Trophoblast cell (in vitro differentiated cells and primary cell): Measurements from ENCODE around the gene PGA5.
"Not testable (repeated sequence)": the region's sequence is repeated elsewhere in the genome, so short reads cannot be mapped to it uniquely, and the experiment has no call there.

ENCODE experiments used
- DNase-seq, 2 donors: peaks; one replicate each; pipeline ENCODE4 v3.0.0-alpha.2; 2016
- H2AFZ ChIP-seq: 2 replicates; pipeline ENCODE4 v1.6.1; 2013; ENCODE audit warnings: low read length, moderate library complexity, mild to moderate bottlenecking; ENCODE audit not compliant: insufficient read depth, poor library complexity
- H2AK5ac ChIP-seq: 2 replicates; pipeline ENCODE4 v1.6.1; 2013; ENCODE audit warnings: mild to moderate bottlenecking, low read length
- H2BK120ac ChIP-seq: 2 replicates; pipeline ENCODE4 v1.6.1; 2013; ENCODE audit warnings: low read length, mild to moderate bottlenecking, moderate library complexity; ENCODE audit not compliant: insufficient read depth, poor library complexity
- H2BK12ac ChIP-seq: 2 replicates; pipeline ENCODE4 v1.6.1; 2013; ENCODE audit warnings: mild to moderate bottlenecking, low read length, moderate library complexity
- H2BK5ac ChIP-seq: 2 replicates; pipeline ENCODE4 v1.6.1; 2013; ENCODE audit warnings: low read length, low read depth, moderate library complexity, mild to moderate bottlenecking; ENCODE audit not compliant: poor library complexity
- H3K14ac ChIP-seq: 2 replicates; pipeline ENCODE4 v1.6.1; 2013; ENCODE audit warnings: mild to moderate bottlenecking, low read length
- H3K18ac ChIP-seq: 2 replicates; pipeline ENCODE4 v1.6.1; 2013; ENCODE audit warnings: mild to moderate bottlenecking, low read length
- H3K23ac ChIP-seq: 2 replicates; pipeline ENCODE4 v1.6.1; 2013; ENCODE audit warnings: low read length
- H3K27ac ChIP-seq: 2 replicates; pipeline ENCODE4 v1.5.1; 2013; ENCODE audit warnings: low read depth, mild to moderate bottlenecking, inconsistent platforms, low read length, moderate library complexity
- H3K27me3 ChIP-seq: 2 replicates; pipeline ENCODE4 v1.6.1; 2013; ENCODE audit warnings: inconsistent platforms, mild to moderate bottlenecking, low read length, moderate library complexity; ENCODE audit not compliant: insufficient read depth
- H3K36me3 ChIP-seq, 2 experiments: 1 replicate in 1 of 2; 2 replicates in 1 of 2; pipeline ENCODE4 v1.6.1; 2013; ENCODE audit warnings: low read length in 2 of 2, mild to moderate bottlenecking in 2 of 2, moderate library complexity in 1 of 2; ENCODE audit not compliant: insufficient read depth in 2 of 2, control insufficient read depth in 1 of 2
- H3K4ac ChIP-seq: 2 replicates; pipeline ENCODE4 v1.6.1; 2013; ENCODE audit warnings: low read depth, mild to moderate bottlenecking, low read length, moderate library complexity
- H3K4me1 ChIP-seq, 2 experiments: 1 replicate in 1 of 2; 2 replicates in 1 of 2; pipeline ENCODE4 v1.6.1; 2013; ENCODE audit warnings: low read length in 2 of 2, mild to moderate bottlenecking in 2 of 2, moderate library complexity in 1 of 2; ENCODE audit not compliant: insufficient read depth in 2 of 2, control insufficient read depth in 1 of 2
- H3K4me2 ChIP-seq: 2 replicates; pipeline ENCODE4 v1.6.1; 2013; ENCODE audit warnings: inconsistent platforms, mild to moderate bottlenecking, low read length, moderate library complexity
- H3K4me3 ChIP-seq: 2 replicates; pipeline ENCODE4 v1.5.1; 2013; ENCODE audit warnings: mild to moderate bottlenecking, low read depth, low read length, inconsistent platforms
- H3K79me1 ChIP-seq: one replicate; pipeline ENCODE4 v1.6.1; 2013; ENCODE audit warnings: low read length
- H3K79me2 ChIP-seq: 2 replicates; pipeline ENCODE4 v1.6.1; 2013; ENCODE audit warnings: low read length, mild to moderate bottlenecking; ENCODE audit not compliant: control insufficient read depth, insufficient read depth, poor library complexity
- H3K9ac ChIP-seq: 2 replicates; pipeline ENCODE4 v1.6.1; 2013; ENCODE audit warnings: mild to moderate bottlenecking, low read length
- H3K9me3 ChIP-seq: 2 replicates; pipeline ENCODE4 v1.6.1; 2013; ENCODE audit warnings: low read depth, mild to moderate bottlenecking, control low read depth, inconsistent platforms, low read length; ENCODE audit not compliant: insufficient read depth
- H4K12ac ChIP-seq: 2 replicates; pipeline ENCODE4 v1.6.1; 2013; ENCODE audit warnings: low read depth, mild to moderate bottlenecking, low read length, moderate library complexity
- H4K8ac ChIP-seq: 2 replicates; pipeline ENCODE4 v1.6.1; 2013; ENCODE audit warnings: low read depth, mild to moderate bottlenecking, low read length, moderate library complexity
- H4K91ac ChIP-seq: one replicate; pipeline ENCODE4 v1.6.1; 2013; ENCODE audit warnings: low read depth, mild to moderate bottlenecking, low read length, moderate library complexity
- WGBS: extraction: QIAGEN DNeasy Blood & Tissue Kit; methylation state at CpG from one replicate; pipeline ENCODE4 v1.1.7; 2013; ENCODE audit warnings: missing lambda C conversion rate; ENCODE audit not compliant: insufficient read length, insufficient coverage; ENCODE audit errors: extremely low coverage; 5-methylcytosine and 5-hydroxymethylcytosine counted together

Gene PGA5

DNA sequence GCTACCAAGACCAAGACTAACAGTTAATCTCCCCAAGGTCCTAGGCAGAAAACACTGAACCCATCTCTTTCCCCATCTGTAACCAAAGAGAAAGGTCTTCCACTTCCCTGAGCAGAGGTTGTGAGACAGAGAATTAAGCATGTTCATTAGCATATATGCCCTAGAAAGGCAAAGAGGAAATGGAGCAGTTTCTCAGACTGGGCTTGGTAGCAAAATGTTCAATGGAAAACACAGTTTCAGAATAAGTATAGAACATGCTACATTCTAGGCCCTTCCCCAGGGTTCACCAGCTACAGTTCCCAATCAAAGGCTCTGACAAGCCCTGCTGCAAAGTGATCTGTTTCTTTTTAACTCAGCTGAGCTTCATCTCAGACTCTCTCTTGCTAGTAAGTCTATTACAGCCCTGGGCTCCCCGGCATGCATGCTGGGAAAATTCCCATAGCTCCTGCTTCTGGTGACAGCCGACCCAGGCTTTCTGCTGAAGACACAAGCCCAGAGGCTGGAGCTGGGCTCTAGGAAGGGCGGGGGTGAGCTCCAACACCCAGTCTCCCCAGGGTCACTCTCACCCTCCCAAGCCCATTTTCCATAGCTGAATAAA is 8.3 kb upstream of the PGA5 start:
- not testable (repeated sequence) for H3K27me3 ChIP-seq, H3K9me3 ChIP-seq, H3K79me1 ChIP-seq, DNase-seq, H3K4me2 ChIP-seq, H3K18ac ChIP-seq, H3K9ac ChIP-seq, H4K91ac ChIP-seq, H3K23ac ChIP-seq, H2BK120ac ChIP-seq, H2AK5ac ChIP-seq, H3K14ac ChIP-seq, H2AFZ ChIP-seq, H2BK12ac ChIP-seq, H3K36me3 ChIP-seq, H3K4me1 ChIP-seq, H4K8ac ChIP-seq, H3K4ac ChIP-seq, H3K27ac ChIP-seq, H3K4me3 ChIP-seq, H3K79me2 ChIP-seq, H2BK5ac ChIP-seq, H4K12ac ChIP-seq
- no CpG with 5 or more reads among the region's 3 CpGs for WGBS

DNA sequence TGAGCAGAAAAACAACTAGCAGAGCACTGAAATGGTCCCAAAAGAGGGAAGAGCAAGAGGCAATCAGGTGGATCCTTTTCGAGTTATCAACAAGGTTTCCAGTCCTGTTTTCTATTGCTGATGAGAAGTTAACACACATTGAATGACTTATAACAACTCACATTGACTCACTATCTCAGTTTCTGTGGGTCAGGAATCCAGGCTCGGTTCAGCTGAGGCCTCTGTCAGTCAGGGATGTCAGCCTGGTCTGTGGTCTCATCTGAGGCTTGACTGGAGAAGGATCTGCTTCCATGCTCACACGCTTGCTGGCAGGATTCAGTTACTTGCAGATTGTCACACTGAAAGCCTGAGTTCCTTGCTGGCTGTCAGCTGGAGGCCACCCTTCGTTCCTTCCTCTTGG is 3.8 kb upstream of the PGA5 start:
- not testable (repeated sequence) for H3K79me2 ChIP-seq, H2BK5ac ChIP-seq, H4K91ac ChIP-seq, H2AFZ ChIP-seq, H3K27me3 ChIP-seq, H3K14ac ChIP-seq, H2BK12ac ChIP-seq, H2BK120ac ChIP-seq, H3K27ac ChIP-seq, H3K36me3 ChIP-seq, H2AK5ac ChIP-seq, H3K4ac ChIP-seq, H4K8ac ChIP-seq, H3K4me1 ChIP-seq, H3K9me3 ChIP-seq, H3K23ac ChIP-seq, H3K18ac ChIP-seq, H3K9ac ChIP-seq, DNase-seq, H3K4me3 ChIP-seq, H3K79me1 ChIP-seq, H3K4me2 ChIP-seq, H4K12ac ChIP-seq
- WGBS: no CpG with 5 or more reads among the region's 4 CpGs

DNA sequence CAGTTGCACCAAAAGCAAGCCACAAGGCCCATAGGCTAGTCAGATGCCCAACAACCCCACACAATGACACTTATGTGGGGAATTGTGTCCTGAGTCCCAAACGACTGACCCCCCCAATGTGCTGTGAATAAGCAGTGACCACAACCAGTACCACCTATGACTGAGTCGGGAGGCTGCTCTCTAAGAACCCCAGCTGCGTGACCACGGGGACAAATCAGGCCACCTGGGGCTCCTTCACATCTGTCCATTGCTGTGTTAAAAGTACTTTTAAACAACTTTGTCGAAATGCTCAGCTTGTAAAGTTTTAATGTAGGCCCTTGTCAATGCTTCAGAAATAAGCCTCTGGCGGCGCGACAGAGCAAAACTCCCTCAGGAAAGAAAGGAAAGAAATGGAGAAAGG is 687 bp upstream of the PGA5 start:
- WGBS: no CpG with 5 or more reads among the region's 8 CpGs
- H3K4ac ChIP-seq, DNase-seq: not testable (repeated sequence)

DNA sequence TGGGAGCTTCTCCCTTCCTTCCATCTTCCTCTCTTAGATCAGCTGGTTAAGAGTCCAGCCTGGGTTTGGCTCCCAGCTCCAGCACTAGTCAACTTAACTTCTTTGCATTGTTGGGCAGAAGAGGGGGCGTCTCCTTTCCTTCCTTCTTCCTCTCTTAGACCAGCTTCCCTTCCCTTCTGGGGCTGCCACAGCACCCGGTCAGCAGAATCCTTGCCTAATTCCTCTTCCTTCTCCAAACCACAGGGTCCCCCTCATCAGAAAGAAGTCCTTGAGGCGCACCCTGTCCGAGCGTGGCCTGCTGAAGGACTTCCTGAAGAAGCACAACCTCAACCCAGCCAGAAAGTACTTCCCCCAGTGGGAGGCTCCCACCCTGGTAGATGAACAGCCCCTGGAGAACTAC is 551 bp downstream of the PGA5 start:
- H3K9me3 ChIP-seq, H3K79me2 ChIP-seq, H3K9ac ChIP-seq, H3K79me1 ChIP-seq, H2AFZ ChIP-seq, H3K23ac ChIP-seq, H4K91ac ChIP-seq, H3K27me3 ChIP-seq, H3K36me3 ChIP-seq, H2BK12ac ChIP-seq, H2BK120ac ChIP-seq, H2BK5ac ChIP-seq, H3K27ac ChIP-seq, H3K18ac ChIP-seq, H2AK5ac ChIP-seq, DNase-seq, H4K12ac ChIP-seq, H4K8ac ChIP-seq, H3K4me2 ChIP-seq, H3K14ac ChIP-seq, H3K4me1 ChIP-seq, H3K4ac ChIP-seq, H3K4me3 ChIP-seq: not testable (repeated sequence)
- no CpG with 5 or more reads among the region's 5 CpGs for WGBS

More for the DNA sequence above, 687 bp upstream of the PGA5 start:
- H2BK5ac ChIP-seq, H3K9ac ChIP-seq, H3K27ac ChIP-seq, H4K91ac ChIP-seq, H3K9me3 ChIP-seq, H2BK12ac ChIP-seq, H2BK120ac ChIP-seq, H3K4me3 ChIP-seq, H3K79me2 ChIP-seq, H3K4me2 ChIP-seq, H3K14ac ChIP-seq, H3K18ac ChIP-seq, H3K79me1 ChIP-seq, H3K36me3 ChIP-seq, H3K23ac ChIP-seq, H4K8ac ChIP-seq, H2AFZ ChIP-seq, H4K12ac ChIP-seq, H3K4me1 ChIP-seq, H3K27me3 ChIP-seq, H2AK5ac ChIP-seq: not testable (repeated sequence)
